Eye (tissue), 1 donor: ENCODE measurements around the gene FNIP2.
"Not testable (repeated sequence)": the region's sequence is repeated elsewhere in the genome, so short reads cannot be mapped to it uniquely, and the experiment has no call there.

Source experiments
- DNase-seq: peaks from one replicate; pipeline ENCODE4 v3.0.0-alpha.2; 2015

Gene FNIP2

GRCh38 chr4:158929939-158930638 is 161.3 kb downstream of the FNIP2 start:
- DNase-seq: no peak

DNA sequence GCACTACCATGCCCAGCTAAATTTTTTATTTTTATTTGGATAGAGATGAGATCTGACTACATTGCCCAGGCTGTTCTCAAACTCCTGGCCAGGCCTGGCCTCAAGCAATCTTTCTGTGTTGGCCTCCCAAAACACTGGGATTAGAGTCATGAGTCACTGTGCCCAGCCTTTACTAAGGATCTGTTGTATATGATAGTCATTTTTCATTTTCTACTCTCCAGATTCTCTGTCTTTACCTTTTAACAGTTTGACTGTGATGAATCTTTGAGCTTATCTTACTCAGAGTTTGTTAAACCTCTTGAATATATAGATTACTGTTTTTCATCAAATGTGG is 161.8 kb downstream of the FNIP2 start:
- no peak for DNase-seq

- DNase-seq: no peak
Measured at GRCh38 chr4:158933236-158933635, 164.4 kb downstream of the FNIP2 start.

GRCh38 chr4:158934996-158935669 is 166.3 kb downstream of the FNIP2 start:
- no peak for DNase-seq

GRCh38 chr4:158936238-158936637 is 167.4 kb downstream of the FNIP2 start:
- no peak for DNase-seq

DNA sequence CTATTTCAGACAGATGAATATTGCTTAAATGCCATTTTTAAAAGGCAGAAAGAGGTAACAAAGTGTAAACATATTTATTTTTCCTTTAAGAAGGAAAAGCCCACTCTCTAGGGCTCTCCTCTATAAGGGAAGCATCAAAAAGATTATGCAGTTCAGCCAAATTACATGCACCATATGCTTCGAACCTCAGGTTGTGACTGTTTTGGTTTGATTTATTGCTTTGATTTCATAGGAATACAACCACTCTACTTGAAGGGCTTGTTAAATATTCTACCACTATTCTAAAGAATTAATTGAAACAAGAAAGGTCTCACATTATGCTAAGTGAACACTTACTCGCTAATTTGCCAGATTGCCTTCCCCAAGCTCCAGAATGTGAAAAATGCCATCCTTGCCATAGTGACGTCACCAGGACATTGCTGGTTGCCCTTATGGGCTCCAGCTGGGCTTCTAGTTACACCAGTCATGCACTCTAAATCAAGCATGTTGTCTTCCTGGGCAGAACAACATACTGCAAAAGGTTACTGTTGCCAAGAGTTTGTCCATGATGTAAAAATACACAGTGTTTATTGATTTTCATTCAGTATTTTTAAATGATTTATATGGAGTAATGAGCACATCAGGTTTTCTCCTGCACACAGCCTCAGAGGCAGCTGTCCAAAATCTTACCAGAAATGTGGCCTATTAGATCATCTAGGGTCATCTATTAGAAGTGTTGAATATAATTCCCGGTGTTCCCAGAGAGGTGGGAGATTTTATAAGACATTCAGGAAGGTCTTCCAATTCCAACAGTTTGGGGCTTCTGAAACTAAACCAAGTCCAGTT is 169.6 kb downstream of the FNIP2 start:
- peak; percentile 24 for DNase-seq

DNA sequence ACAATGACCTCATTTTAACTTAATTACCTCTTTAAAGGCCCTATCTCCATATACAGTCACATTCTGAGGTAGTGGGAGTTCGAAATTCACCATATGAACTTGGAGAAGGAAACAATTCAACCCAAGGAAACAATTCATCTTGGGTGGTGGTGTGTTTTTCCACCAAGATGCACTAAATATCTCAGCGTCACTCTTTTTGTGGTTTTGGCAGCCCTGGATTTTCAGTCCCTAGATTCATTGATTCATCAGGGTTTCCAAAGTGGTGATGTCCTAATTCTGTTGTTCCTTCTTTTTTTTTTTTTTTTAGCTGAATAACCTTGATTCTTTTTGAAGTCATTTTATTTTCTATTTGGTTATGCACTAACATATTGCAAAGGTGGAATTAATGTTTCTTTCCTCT is 171.4 kb downstream of the FNIP2 start:
- no peak for DNase-seq

- DNase-seq: no peak
Measured at GRCh38 chr4:158941321-158941720, 172.5 kb downstream of the FNIP2 start.

DNA sequence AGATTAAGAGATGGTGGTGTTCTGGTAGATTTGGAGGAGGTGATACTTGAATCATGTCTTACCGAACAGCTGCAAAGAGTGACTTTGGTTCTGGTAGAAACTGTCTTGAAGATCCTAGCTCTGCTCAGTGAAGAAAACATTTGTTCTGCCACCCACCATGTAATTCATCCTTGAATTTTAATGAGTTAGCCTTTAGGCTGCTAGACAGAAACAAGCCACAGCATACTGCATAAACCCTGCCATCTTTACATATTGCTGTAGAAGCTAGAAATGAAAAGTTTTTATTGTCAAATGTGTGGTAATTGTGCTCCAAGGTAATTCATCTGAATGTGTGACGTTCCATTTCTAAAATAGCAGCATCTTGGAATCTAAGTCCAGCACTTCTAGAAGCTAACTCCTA is 173.1 kb downstream of the FNIP2 start:
- no peak for DNase-seq

DNA sequence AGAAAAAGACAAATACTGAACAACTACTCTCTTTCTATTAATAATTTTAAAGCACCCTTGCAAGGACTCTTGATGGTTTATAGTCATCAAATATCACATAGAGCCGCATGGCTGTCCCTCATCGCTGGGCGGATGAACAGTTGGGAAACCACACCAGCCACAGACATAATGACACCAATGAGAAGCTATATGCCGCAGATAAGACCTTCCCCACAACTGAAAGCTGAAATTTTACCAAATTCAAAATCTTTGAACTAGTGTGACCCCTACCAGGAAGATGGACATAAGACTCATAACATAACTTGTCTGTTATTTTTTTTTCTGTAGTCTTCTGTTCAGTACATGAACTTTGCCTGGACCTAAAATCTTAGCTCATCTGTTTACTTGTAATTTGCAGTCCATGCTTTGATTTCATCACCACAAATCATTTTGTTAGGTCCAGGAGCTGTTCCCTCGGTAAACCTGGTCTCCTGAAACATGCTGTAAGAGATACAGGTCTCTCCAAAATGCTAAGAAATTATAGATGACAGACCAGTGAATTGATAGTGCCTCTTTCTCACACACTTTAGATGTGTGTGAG is 176.8 kb downstream of the FNIP2 start:
- no peak for DNase-seq

DNA sequence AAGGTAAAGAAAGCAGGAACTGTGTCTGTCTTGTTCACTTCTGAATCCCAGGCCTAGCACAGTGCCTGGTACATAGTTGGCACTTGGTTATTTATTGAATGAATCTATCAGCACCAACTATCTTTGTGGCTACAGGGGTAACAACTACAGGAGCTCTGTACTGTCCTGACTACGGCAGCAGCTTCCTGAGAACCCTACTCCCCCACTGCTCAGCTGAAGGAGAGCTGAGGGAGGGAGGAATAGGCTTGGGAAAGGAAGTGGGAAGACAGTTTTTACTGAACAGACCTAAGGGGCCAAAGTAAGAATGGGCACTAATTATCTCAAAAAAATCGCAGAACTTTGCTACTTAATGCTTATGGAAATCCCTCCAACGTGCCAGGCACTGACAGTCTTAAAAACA is 178.0 kb downstream of the FNIP2 start:
- DNase-seq: no peak

GRCh38 chr4:158948071-158948470 is 179.2 kb downstream of the FNIP2 start:
- DNase-seq: no peak

GRCh38 chr4:158949099-158949498 is 180.3 kb downstream of the FNIP2 start:
- DNase-seq: no peak

DNA sequence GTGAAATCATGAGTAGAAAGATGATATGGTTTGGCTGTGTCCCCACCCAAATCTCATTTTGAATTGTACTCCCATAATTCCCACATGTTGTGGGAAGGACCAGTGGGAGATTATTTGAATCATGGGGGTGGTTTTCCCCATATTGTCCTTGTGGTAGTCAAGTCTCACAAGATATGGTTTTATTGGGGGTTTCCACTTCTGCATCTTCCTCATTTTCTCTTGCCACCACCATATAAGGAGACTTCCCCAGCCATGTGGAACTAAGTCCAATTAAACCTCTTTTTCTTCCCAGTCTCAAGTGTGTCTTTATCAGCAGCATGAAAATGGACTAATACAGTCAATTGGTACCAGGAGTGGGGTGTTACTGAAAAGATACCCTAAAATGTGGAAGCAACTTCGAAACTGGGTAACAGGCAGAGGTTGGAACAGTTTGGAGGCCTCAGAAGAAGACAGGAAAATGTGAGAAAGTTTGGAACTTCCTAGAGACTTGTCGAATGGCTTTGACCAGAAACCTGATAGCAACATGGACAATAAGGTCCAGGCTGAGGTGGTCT is 183.5 kb downstream of the FNIP2 start:
- not testable (repeated sequence) for DNase-seq

DNA sequence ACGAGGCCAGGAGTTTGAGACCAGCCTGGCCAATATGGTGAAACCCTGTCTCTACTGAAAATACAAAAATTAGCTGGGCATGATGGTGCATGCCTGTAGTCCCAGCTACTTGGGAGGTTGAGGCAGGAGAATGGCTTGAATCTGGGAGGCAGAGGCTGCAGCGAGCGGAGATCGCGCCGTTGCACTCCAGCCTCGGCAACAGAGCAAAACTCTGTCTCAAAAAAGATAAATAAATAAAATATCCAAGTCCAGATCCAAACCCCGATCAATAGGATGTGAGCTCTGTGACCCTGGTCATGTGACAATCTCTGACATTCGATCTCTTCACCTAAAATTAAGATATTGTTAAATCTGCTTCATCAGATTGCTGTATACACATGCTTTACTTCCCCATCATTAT is 187.5 kb downstream of the FNIP2 start:
- not testable (repeated sequence) for DNase-seq

DNA sequence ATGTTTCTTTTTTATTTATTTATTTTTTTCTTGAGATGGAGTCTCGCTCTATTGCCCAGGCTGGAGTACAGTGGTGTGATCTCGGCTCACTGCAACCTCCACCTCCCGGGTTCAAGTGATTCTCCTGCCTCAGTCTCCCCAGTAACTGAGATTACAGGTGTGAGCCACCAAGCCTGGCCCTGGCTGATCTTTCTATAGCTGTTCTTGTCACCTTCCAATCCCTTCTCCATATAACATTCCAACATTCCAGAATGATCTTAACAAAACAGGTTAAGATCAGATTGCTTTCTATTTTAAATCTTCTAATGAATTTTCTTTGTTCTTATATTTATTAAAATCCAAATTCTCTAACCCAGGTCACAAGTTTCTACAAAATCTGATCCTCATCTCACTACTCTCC is 188.1 kb downstream of the FNIP2 start:
- DNase-seq: not testable (repeated sequence)
